Astrocyte (in vitro differentiated cells and primary cell): ENCODE measurements around the gene CCDC30. TPM values are rescaled to one million over a fixed set of nuclear protein-coding genes. Genes with fewer than 3 reads are reported as not detected.

Experiments
- DNase-seq: peaks from one replicate; pipeline ENCODE4 v3.0.0-alpha.2; 2010; ENCODE audit warnings: low read depth
- FAIRE-seq: peaks from 2 replicates; lab custom pipeline; 2011; peaks lifted over from hg19 to GRCh38; lab: Jason Lieb, UNC
- H2AFZ ChIP-seq: 2 replicates; pipeline ENCODE4 v1.6.0; 2012; ENCODE audit warnings: low read depth, low read length, inconsistent platforms
- H3K27ac ChIP-seq: 2 replicates; pipeline ENCODE4 v1.5.1; 2011; ENCODE audit warnings: low read depth, low read length, inconsistent platforms
- H3K27me3 ChIP-seq: 2 replicates; pipeline ENCODE4 v1.6.0; 2011; ENCODE audit warnings: low read length, inconsistent platforms; ENCODE audit not compliant: insufficient read depth
- H3K36me3 ChIP-seq: 2 replicates; pipeline ENCODE4 v1.5.1; 2011; ENCODE audit warnings: low read length, inconsistent platforms; ENCODE audit not compliant: insufficient read depth
- H3K4me1 ChIP-seq: 2 replicates; pipeline ENCODE4 v1.5.1; 2011; ENCODE audit warnings: low read length, inconsistent platforms; ENCODE audit not compliant: insufficient read depth
- H3K4me2 ChIP-seq: 2 replicates; pipeline ENCODE4 v1.6.0; 2012; ENCODE audit warnings: low read length, inconsistent platforms
- H3K4me3 ChIP-seq: 2 replicates; pipeline ENCODE4 v1.5.1; 2011; ENCODE audit warnings: low read depth, mild to moderate bottlenecking, low read length, inconsistent platforms; ENCODE audit not compliant: insufficient read depth
- H3K79me2 ChIP-seq: 2 replicates; pipeline ENCODE4 v1.6.0; 2012; ENCODE audit warnings: mild to moderate bottlenecking, low read length, inconsistent platforms; ENCODE audit not compliant: insufficient read depth
- H3K9ac ChIP-seq: 2 replicates; pipeline ENCODE4 v1.6.0; 2012; ENCODE audit warnings: mild to moderate bottlenecking, low read length, inconsistent platforms
- H3K9me3 ChIP-seq: 2 replicates; pipeline ENCODE4 v1.5.1; 2012; ENCODE audit warnings: low read depth, mild to moderate bottlenecking, low read length, inconsistent platforms; ENCODE audit not compliant: insufficient read depth
- H4K20me1 ChIP-seq: 2 replicates; pipeline ENCODE4 v1.6.0; 2012; ENCODE audit warnings: low read length, inconsistent platforms; ENCODE audit not compliant: insufficient read depth
- H3K27ac Mint-ChIP-seq: one replicate; pipeline ENCODE4 v1.8.0; 2021; ENCODE audit warnings: mild to moderate bottlenecking, mixed read lengths; ENCODE audit not compliant: unreplicated experiment
- H3K27me3 Mint-ChIP-seq: one replicate; pipeline ENCODE4 v1.8.0; 2021; ENCODE audit warnings: low read depth, mixed read lengths; ENCODE audit not compliant: unreplicated experiment
- H3K36me3 Mint-ChIP-seq: one replicate; pipeline ENCODE4 v1.8.0; 2021; ENCODE audit warnings: low read depth, mixed read lengths; ENCODE audit not compliant: unreplicated experiment
- H3K4me1 Mint-ChIP-seq: one replicate; pipeline ENCODE4 v1.8.0; 2021; ENCODE audit warnings: low read depth, mixed read lengths; ENCODE audit not compliant: unreplicated experiment
- H3K4me3 Mint-ChIP-seq: one replicate; pipeline ENCODE4 v1.8.0; 2021; ENCODE audit warnings: mild to moderate bottlenecking, moderate library complexity, mixed read lengths; ENCODE audit not compliant: unreplicated experiment
- H3K9me3 Mint-ChIP-seq: one replicate; pipeline ENCODE4 v1.8.0; 2021; ENCODE audit warnings: mild to moderate bottlenecking, mixed read lengths; ENCODE audit not compliant: unreplicated experiment
- CTCF ChIP-seq: IDR thresholded peaks from 2 replicates; pipeline ENCODE4 v1.5.1; 2011; ENCODE audit warnings: low read depth, mild to moderate bottlenecking, inconsistent platforms, low read length, moderate library complexity; ENCODE audit not compliant: insufficient read depth
- EZH2 ChIP-seq: IDR thresholded peaks from 2 replicates; pipeline ENCODE4 v1.6.1; 2012; ENCODE audit warnings: mild to moderate bottlenecking, low read length, inconsistent platforms; ENCODE audit not compliant: insufficient read depth
- total RNA-seq: library from RNA; stranded (reverse); gene quantifications from 2 replicates; pipeline ENCODE4 v1.2.1, GENCODE V29; 2021

The CCDC30 gene
- total RNA-seq, 1 donor from 2014 or later = 2.5 TPM

DNA sequence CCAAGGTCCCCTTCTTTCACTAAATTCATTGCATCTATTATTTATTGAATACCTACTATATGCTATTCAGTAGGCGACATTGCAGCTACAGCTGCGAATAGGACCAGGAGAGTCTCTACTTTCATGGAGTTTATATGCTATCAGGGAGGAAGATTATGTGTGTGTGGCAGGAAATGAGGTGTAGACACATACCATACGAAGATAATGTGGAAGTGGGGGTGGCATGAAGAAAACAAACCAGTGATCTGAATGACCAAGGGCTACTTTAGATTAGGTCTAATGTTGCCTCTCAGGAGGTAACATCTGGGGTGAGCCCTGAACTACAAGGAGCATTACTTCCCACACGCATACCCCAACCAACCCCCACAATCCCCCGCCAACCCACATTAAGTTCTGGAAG, 194.1 kb downstream of the CCDC30 start:
- peaks cover 24% of the 10 kb centered on the region for H3K79me2 ChIP-seq
- H3K27ac ChIP-seq = no peak overlapping the region
- peak overlapping the region; percentile 24 for H2AFZ ChIP-seq
- Mint-ChIP-seq H3K4me1 (peaks cover 10% of the 10 kb centered on the region), H3K27me3 (peaks cover 4% of the 10 kb centered on the region), H3K4me3 (peak overlapping the region; percentile 98), H3K9me3 (no peaks in the 10 kb centered on the region), H3K36me3 (no peaks in the 10 kb centered on the region), H3K27ac (peak overlapping the region; percentile 31)
- H3K9me3 ChIP-seq = no peaks in the 10 kb centered on the region
- no peak overlapping the region for H3K4me3 ChIP-seq
- H4K20me1 ChIP-seq = no peaks in the 10 kb centered on the region
- H3K27me3 ChIP-seq = peaks cover 3% of the 10 kb centered on the region
- peak overlapping the region; percentile 93 for H3K4me2 ChIP-seq
- H3K36me3 ChIP-seq = peaks cover 7% of the 10 kb centered on the region
- peaks cover 12% of the 10 kb centered on the region for H3K4me1 ChIP-seq
- TF ChIP-seq CTCF (no peak), EZH2 (no peak)
- FAIRE-seq (no peak), DNase-seq (no peak)
- H3K9ac ChIP-seq = no peak overlapping the region

DNA sequence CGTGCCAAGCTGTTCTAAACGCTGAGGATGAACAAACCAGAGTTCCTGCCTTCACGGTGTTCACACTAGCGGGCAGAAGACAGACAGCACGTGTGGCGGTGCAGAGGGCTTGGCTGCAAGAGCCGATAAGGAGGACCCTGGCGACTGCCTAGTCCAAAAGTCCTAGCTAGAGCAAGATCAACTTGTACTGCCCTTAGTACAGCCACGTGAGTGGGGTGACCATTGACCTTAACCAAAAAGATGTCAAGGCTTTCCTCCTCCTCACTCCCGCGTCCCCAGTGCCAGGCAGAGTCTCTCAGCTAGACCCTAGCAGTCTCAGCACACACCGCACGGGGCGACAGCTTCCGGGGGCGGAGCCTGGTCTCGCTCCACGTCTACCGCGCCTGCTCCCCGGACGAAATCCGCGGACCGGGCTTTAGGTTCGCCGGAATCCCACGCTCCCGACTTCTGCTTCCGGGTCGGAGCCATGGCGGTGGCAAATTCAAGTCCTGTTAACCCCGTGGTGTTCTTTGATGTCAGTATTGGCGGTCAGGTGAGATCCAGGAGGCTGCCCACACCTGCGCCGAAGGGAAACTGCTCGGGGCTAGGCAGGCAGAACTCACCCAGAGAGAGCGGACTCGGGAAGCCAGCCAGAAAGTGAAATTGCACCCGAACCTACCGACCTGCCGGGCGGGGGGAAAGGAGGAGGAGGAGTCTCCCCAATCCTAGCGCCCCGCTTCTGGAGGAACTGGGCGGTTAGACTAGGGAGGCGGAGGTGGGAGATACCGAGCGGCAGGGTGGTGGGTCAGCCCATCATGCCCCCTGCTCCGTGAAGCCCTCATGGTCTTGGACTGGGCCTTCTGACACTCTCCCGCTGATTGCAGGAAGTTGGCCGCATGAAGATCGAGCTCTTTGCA, 195.1 kb downstream of the CCDC30 start, which contains the start of gene PPIH:
Gene PPIH, plus strand, starts transcription at position 443 of the 896 bp plus-strand sequence. Its CDS starts 24 bp downstream, at position 467.
- Histone ChIP-seq H3K9me3 (no peaks in the 10 kb centered on the region), H3K27me3 (peaks cover 3% of the 10 kb centered on the region), H2AFZ (peak within 1 kb of the TSS; percentile 97), H3K27ac (peak within 1 kb of the TSS; percentile 67), H4K20me1 (no peaks in the 10 kb centered on the region), H3K36me3 (peaks cover 7% of the 10 kb centered on the region), H3K4me3 (peak within 1 kb of the TSS; percentile 91), H3K9ac (peak within 1 kb of the TSS; percentile 85), H3K4me1 (peaks cover 12% of the 10 kb centered on the region), H3K4me2 (peak within 1 kb of the TSS; percentile 93), H3K79me2 (peaks cover 27% of the 10 kb centered on the region)
- FAIRE-seq (no peak), DNase-seq (peak; percentile 84)
- Mint-ChIP-seq H3K27ac (peak within 1 kb of the TSS; percentile 75), H3K4me1 (peaks cover 10% of the 10 kb centered on the region), H3K9me3 (no peaks in the 10 kb centered on the region), H3K4me3 (peak within 1 kb of the TSS; percentile 98), H3K36me3 (no peaks in the 10 kb centered on the region), H3K27me3 (peaks cover 2% of the 10 kb centered on the region)
- TF ChIP-seq CTCF (no peak), EZH2 (no peak)
